Activated CD4-positive, alpha-beta T cell treated with anti-CD3 and anti-CD28 coated beads for 36 hours (primary cell): Measurements from ENCODE around the gene FYN. TPM values are rescaled to one million over a fixed set of nuclear protein-coding genes. Genes with fewer than 3 reads are reported as not detected.

Experiments
- ATAC-seq: fragments of 200-7000 bp; cut with Tn5 transposase; one replicate; pipeline ENCODE4 v1.10.0; 2021; ENCODE audit warnings: mild to moderate bottlenecking, moderate library complexity
- CTCF ChIA-PET: fragments of 350-600 bp; sonication (Branson Sonifier 250); formaldehyde crosslinking; loops from one replicate; lab custom pipeline; 2021; ENCODE audit warnings: antibody characterized with exemption; lab: Charles Lee
- POLR2A ChIA-PET: fragments of 350-600 bp; sonication (Branson Sonifier 250); formaldehyde crosslinking; loops from one replicate; lab custom pipeline; 2021; ENCODE audit warnings: antibody characterized with exemption, inconsistent platforms; lab: Charles Lee
- DNase-seq: peaks from one replicate; pipeline ENCODE4 v3.0.0-alpha.2; 2020
- H3K27ac Mint-ChIP-seq: one replicate; pipeline ENCODE4 v1.8.0; 2021; ENCODE audit warnings: mixed read lengths
- H3K27me3 Mint-ChIP-seq: one replicate; pipeline ENCODE4 v1.8.0; 2021; ENCODE audit warnings: mixed read lengths
- H3K36me3 Mint-ChIP-seq: one replicate; pipeline ENCODE4 v1.8.0; 2021; ENCODE audit warnings: low read depth, mixed read lengths
- H3K4me1 Mint-ChIP-seq: one replicate; pipeline ENCODE4 v1.8.0; 2021; ENCODE audit warnings: mixed read lengths
- H3K4me3 Mint-ChIP-seq: one replicate; pipeline ENCODE4 v1.8.0; 2021; ENCODE audit warnings: mild to moderate bottlenecking, moderate library complexity, mixed read lengths
- H3K9me3 Mint-ChIP-seq: one replicate; pipeline ENCODE4 v1.8.0; 2021; ENCODE audit warnings: low read depth, mixed read lengths
- intact Hi-C, 2 experiments: fragments of 100-400 bp; cut with DNase I in 1 of 2; cut with micrococcal nuclease in 1 of 2; formaldehyde crosslinking; loops; one replicate each; pipeline versions ENCODE4 v1.14.2 to v1.15.1; 2022 to 2024; cut with DNase I, micrococcal nuclease
- total RNA-seq, 2 experiments: library from RNA; stranded (reverse); gene quantifications; one replicate each; pipeline ENCODE4 v1.2.3, GENCODE V29; 2021

Gene FYN
- total RNA-seq, 2 experiments from 2014 or later: 345 to 504 TPM

GRCh38 chr6:111623046-111623718, 250.1 kb downstream of the FYN start:
- H3K4me3 Mint-ChIP-seq: no peak overlapping the region

DNA sequence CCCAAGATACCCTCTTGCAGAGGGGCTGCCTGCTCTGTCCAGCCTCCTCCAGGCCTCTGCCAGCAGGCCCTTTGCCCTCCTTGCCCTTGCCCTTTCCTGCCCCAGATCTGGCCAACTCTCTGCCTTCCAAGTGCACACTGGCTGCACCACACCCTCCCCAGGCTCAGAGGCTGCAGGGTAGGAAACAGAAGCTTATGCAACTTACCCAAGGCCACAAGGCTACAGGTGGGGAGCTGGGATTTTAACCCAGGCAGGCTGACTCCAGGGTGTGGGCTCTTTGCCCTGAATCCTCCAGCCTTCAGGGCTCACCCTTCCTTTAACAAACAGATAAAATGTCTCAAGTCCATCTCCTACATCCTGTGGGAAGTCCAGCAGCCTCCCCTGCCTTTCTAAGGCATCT, 253.1 kb downstream of the FYN start:
- Mint-ChIP-seq H3K4me1 (no peaks in the 10 kb centered on the region), H3K27me3 (peaks cover 3% of the 10 kb centered on the region), H3K27ac (no peak overlapping the region), H3K4me3 (no peak overlapping the region), H3K36me3 (no peaks in the 10 kb centered on the region), H3K9me3 (no peaks in the 10 kb centered on the region)
- ChIA-PET CTCF (interaction anchor here (0.7 to 1.5 kb wide), 2 partner anchors 8 to 411 kb away, joined by 3 to 4 read pairs; no protein-coding TSS in a partner anchor), POLR2A (no interaction called here)
- DNase-seq (no peak), ATAC-seq (no peak)
- intact Hi-C loops: no loop called here

More at GRCh38 chr6:111623046-111623718, 250.1 kb downstream of the FYN start:
- no peak for ATAC-seq
- intact Hi-C loops: no loop called here
- Mint-ChIP-seq H3K36me3 (no peaks in the 10 kb centered on the region), H3K27ac (no peak overlapping the region), H3K9me3 (no peaks in the 10 kb centered on the region), H3K4me1 (peaks cover 5% of the 10 kb centered on the region), H3K27me3 (peaks cover 3% of the 10 kb centered on the region)
- POLR2A ChIA-PET: no interaction called here
- DNase-seq: no peak
- CTCF ChIA-PET: no interaction called here

GRCh38 chr6:111618407-111618806, 254.8 kb downstream of the FYN start:
- peaks cover 3% of the 10 kb centered on the region for H3K27me3 Mint-ChIP-seq
- ChIA-PET CTCF (no interaction called here), POLR2A (interaction anchor here (0.7 kb wide), 1 partner anchor 468 kb away, joined by 3 read pairs; no protein-coding TSS in a partner anchor)
- no peak overlapping the region for H3K27ac Mint-ChIP-seq
- ATAC-seq (no peak), DNase-seq (no peak)
- no peaks in the 10 kb centered on the region for H3K36me3 Mint-ChIP-seq
- intact Hi-C loops: no loop called here
- no peak overlapping the region for H3K4me3 Mint-ChIP-seq
- no peaks in the 10 kb centered on the region for H3K9me3 Mint-ChIP-seq
- no peaks in the 10 kb centered on the region for H3K4me1 Mint-ChIP-seq

DNA sequence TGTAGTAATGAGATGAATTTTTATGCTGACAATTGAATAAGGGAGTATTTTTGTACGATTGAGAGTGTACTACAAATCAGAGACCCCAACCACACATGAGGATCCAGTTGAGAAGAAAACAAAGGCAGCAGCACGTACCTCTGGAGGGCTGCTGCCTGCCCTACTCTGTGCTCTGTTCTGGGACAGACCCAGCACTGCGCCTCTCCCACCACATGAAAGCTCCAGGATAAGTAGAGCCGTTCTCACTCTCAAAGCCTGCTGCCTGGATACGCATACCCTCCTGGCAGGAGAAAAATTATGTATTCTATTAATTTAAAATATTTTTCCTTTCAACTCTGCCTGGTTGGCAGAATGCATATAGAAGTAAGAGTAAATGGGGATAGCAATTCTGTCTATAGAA, 256.1 kb downstream of the FYN start:
- DNase-seq (no peak), ATAC-seq (no peak)
- H3K27ac Mint-ChIP-seq: no peak overlapping the region
- ChIA-PET POLR2A (no interaction called here), CTCF (interaction anchor here (0.9 kb wide), 1 partner anchor 12 kb away, joined by 3 read pairs; no protein-coding TSS in a partner anchor)
- peaks cover 3% of the 10 kb centered on the region for H3K27me3 Mint-ChIP-seq
- H3K4me1 Mint-ChIP-seq: no peaks in the 10 kb centered on the region
- intact Hi-C loops: no loop called here
- H3K36me3 Mint-ChIP-seq: no peaks in the 10 kb centered on the region
- no peak overlapping the region for H3K4me3 Mint-ChIP-seq
- no peaks in the 10 kb centered on the region for H3K9me3 Mint-ChIP-seq

DNA sequence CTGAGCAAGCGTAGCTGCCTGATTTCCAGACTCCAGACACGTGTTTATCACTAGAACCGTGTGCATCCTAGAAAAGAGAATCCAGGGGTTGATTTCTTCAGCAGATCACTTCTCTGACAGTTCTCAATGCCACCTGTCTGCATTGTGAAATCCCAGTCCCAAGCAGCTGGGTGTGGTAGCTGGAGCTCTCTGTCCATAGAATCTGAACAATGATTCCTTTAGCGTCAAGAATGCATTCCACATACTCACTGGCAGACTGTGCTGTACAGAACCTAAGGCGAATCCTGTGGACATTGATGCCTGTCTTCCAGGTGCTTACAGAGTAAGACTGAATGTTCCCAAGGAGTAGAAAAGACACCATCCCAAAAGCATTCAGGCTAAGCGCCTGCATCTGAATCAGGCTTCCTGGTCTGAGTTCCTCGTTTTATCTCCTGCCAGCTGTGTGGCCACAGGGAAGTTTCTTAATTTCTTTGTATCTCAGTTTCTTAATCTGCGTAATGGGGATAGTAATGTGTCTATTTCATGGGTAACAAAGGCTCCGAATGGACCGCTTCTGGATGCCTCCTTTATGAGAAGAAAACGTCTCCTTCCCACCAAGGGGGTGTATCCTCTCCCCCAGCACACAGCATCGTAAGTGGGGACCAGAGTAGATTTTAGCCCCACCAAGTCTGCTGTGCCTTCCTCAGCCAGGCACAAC, 257.2 kb downstream of the FYN start:
- CTCF ChIA-PET: no interaction called here
- no peak for ATAC-seq
- no peaks in the 10 kb centered on the region for H3K4me1 Mint-ChIP-seq

DNA sequence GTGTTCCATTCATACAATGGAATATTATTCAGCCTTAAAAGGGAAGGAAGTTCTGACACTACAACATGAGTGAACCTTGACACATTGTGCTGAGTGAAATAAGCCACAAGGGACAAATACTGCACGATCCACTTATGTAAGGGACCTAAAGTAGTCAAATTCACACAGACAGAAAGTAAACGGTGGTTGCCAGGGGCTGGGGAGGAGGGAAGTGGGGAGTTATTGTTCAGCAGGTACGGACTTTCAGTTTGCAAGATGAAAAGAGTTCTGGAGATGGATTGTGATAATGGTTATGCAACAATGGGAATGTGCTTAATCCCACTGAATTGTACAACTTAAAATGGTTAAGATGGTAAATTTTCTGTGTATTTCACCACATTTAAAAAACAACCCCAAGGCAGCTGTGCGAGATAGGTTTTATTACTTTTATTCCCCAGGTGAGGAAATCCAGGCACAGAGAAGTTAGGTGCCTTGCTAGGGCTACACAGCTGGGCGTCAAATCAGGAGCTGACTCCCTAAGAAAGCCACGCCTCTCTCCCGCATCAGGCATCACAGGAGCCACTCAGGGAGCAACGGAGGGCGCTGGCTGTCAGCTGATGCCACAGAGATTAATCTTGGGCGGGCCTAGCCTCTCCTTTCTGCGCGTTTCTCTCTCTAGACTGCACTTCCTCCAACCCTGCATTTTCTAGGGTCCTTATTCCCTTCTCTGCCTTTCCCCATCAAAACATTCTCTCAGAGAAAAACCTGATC, 258.2 kb downstream of the FYN start:
- CTCF ChIA-PET: interaction anchor here (1.1 kb wide), 1 partner anchor 75 kb away, joined by 3 read pairs; no protein-coding TSS in a partner anchor
- POLR2A ChIA-PET: no interaction called here
- DNase-seq: peak; percentile 31
- no peaks in the 10 kb centered on the region for H3K4me1 Mint-ChIP-seq
- no peaks in the 10 kb centered on the region for H3K9me3 Mint-ChIP-seq
- H3K27me3 Mint-ChIP-seq: peaks cover 3% of the 10 kb centered on the region
- H3K36me3 Mint-ChIP-seq: no peaks in the 10 kb centered on the region
- peak; percentile 39 for ATAC-seq
- intact Hi-C loops: no loop called here
- no peak overlapping the region for H3K27ac Mint-ChIP-seq
- H3K4me3 Mint-ChIP-seq: no peak overlapping the region

More for the DNA sequence above, 257.2 kb downstream of the FYN start:
- Mint-ChIP-seq H3K27me3 (peaks cover 3% of the 10 kb centered on the region), H3K36me3 (no peaks in the 10 kb centered on the region), H3K4me3 (no peak overlapping the region), H3K9me3 (no peaks in the 10 kb centered on the region), H3K27ac (no peak overlapping the region)
- POLR2A ChIA-PET: no interaction called here
- intact Hi-C loops: no loop called here
- DNase-seq: no peak

- ChIA-PET CTCF (no interaction called here), POLR2A (no interaction called here)
- DNase-seq (no peak), ATAC-seq (no peak)
- Mint-ChIP-seq H3K27ac (no peak overlapping the region), H3K36me3 (no peaks in the 10 kb centered on the region), H3K4me1 (no peaks in the 10 kb centered on the region), H3K9me3 (no peaks in the 10 kb centered on the region), H3K27me3 (no peaks in the 10 kb centered on the region), H3K4me3 (no peak overlapping the region)
- intact Hi-C loops: no loop called here
Observed at GRCh38 chr6:111612379-111612778, 260.9 kb downstream of the FYN start.

DNA sequence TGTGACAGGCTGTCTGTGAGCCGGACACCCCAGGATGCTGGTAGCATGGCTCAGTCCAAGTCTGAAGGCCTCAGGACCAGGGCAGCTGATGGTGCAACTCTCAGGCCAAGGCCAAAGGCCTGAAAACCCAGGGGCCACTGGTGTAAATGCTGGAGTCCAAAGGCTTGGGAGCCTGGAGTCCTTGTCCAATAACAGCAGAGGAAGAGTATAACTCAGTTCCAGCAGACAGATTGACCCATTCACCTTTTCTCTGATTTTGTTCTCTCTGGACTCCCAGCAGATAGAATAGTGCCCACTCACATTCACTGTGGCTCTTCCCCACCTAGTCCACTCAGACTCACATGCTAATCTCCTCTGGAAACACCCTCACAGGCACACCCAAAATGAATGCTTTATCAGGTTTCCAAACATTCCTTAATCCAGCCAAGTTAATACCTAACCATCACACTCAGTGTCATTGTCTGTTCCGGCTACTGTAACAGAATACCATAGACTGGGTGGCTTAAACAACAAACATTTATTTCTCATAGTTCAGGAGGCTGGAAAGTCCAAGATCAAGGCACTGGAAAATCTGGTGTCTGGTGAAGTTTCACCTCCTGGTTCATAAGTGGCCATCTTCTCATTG, 262.6 kb downstream of the FYN start:
- peaks cover 5% of the 10 kb centered on the region for H3K4me1 Mint-ChIP-seq
- intact Hi-C loops: no loop called here
- no peak overlapping the region for H3K27ac Mint-ChIP-seq
- ATAC-seq: no peak
- ChIA-PET POLR2A (no interaction called here), CTCF (no interaction called here)
- no peaks in the 10 kb centered on the region for H3K9me3 Mint-ChIP-seq
- no peak for DNase-seq
- H3K27me3 Mint-ChIP-seq: no peaks in the 10 kb centered on the region
- no peak overlapping the region for H3K4me3 Mint-ChIP-seq
- no peaks in the 10 kb centered on the region for H3K36me3 Mint-ChIP-seq

Other genes starting within 250 kb of the FYN start
- gene CCN6, start 180.7 kb upstream of the FYN start, total RNA-seq: under 1 TPM; 0.26 to 0.32 TPM
- gene TUBE1, start 214.0 kb upstream of the FYN start, total RNA-seq: 10 to 100 TPM; 41.8 to 44.4 TPM
- 1 to 10 TPM; 6.4 to 7.3 TPM for gene FAM229B, start 214.1 kb upstream of the FYN start, total RNA-seq